Body of pancreas (tissue), 4 donors: ENCODE results near the gene RNGTT.

Experiments
- CTCF ChIP-seq, 7 experiments: fragments of 450-650 bp in 4 of 7; fragments of 200-600 bp in 3 of 7; sonication (generic) in 3 of 7; IDR thresholded peaks; one replicate each; pipeline ENCODE4 v1.5.1; 2016 to 2019; ENCODE audit warnings: antibody characterized with exemption in 7 of 7
- POLR2A ChIP-seq, 3 donors: fragments of 450-650 bp; IDR thresholded peaks; one replicate each; pipeline ENCODE4 v1.6.1; 2016; ENCODE audit warnings: antibody characterized with exemption in 3 of 3, mild to moderate bottlenecking in 2 of 3

- TF ChIP-seq POLR2A (IDR thresholded peaks at IDR 0.05), result no peak
- no peak for TF ChIP-seq CTCF (IDR thresholded peaks at IDR 0.05)
Observed at GRCh38 chr6:88651400-88651799, 312.0 kb downstream of the RNGTT start.
